ENCODE data around the gene LGALS1. TPM values are rescaled to one million over a fixed set of nuclear protein-coding genes. Genes with fewer than 3 reads are reported as not detected.

The LGALS1 gene
- total and polyA plus RNA-seq, 9 of the 15 experiments (the other 6 are each of a cell fraction or from before 2014, with no cell fraction given) = 160 to 800 (median 330) TPM

DNA sequence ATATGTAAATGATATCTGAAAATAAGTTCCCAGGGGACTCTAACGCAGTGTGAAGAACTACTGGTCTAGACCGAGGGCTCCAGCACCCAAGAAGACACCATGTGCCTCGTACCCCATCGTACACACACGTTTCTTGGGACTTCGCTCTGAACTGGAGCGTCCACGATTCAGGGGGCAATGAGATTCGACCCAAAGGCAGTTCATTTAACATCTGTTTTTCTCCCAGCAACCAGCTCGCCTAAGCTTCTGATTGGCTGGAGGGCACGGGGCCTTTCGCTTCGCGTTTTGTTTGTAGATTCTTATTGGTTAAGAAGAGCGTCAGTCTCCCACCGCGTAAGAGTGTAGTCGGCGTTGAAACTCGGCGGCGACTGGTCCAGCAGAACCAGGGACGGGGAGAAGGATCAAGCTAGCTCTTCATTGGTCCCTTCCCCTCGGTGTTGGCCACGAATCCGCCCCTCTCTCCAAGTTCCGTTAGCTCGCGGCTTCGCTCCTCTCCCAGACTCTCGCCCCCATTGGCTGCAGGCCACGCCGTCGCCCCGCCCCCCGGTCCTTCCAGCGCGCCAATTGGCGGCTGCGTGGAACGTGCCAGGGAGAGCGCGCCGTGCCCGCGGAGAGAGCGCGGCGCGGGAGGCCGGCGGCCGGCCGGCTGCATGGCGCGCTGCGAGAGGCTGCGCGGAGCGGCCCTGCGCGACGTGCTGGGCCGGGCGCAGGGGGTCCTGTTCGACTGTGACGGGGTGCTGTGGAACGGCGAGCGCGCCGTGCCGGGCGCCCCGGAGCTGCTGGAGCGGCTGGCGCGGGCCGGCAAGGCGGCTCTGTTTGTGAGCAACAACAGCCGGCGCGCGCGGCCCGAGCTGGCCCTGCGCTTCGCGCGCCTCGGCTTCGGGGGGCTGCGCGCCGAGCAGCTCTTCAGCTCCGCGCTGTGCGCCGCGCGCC, 17.0 kb upstream of the LGALS1 start, which contains the start of gene PDXP (continued):
- TF ChIP-seq, protein P1, sequence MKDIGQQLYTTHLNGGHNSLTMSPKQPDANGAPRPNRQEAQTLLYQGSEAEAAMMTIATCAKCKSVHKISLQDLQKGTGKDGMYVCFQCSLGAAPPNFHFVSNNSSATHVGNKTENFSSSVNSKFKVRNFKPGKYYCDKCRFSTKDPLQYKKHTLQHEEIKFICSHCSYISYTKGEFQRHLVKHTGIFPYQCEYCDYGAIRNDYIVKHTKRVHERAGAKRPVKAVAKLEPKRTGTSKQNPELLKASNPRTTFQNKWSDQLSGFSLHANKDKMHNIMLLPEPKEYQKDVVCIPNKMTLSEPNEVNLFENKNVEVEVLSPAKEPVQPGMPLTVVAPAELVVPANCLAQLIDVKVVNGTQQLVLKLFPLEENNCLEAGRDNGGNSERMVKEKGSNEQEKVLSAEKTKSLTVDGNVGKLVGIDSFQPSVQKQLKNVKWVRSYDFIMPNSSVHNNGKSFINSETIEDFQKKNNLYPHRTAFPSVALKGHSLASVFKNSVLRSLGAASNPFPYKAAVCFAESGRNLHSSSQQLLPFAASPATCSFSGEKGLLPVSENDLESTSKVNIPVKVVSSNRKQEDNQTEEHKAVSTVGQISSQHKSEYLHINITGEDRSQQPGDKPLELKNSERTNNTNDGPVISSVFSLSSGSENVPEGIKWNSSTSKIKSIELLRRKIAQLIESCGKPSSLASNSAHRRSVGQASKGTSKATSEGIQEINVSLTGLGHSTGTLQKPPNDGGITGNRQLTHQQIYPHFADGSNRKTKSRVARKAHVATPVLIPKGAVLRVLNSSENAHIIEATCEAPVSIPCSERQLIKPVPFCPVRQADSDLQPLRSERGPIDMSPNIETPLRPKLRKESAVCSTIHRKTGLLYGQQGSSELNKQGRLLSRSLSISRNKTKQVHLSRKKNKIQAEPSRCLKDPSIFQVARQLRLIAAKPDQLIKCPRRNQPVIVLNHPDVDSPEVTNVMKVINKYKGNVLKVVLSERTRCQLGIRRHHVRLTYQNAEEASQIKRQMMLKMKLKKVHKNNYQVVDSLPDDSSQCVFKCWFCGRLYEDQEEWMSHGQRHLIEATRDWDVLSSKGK (CRISPR knock-in tag; IDR thresholded peaks at IDR 0.05) = no peak
- TF ChIP-seq CBX2 (IDR thresholded peaks at IDR 0.05; ENCODE audit: insufficient read depth, low read length, poor library complexity, severe bottlenecking) (no peak), GABPB2 (CRISPR knock-in tag; conservative IDR thresholded peaks at IDR 0.05) (no peak), EZH2 (IDR thresholded peaks at IDR 0.05; ENCODE audit: borderline replicate concordance, low read depth, low read length) (no peak), RBBP5 (IDR thresholded peaks at IDR 0.05; ENCODE audit: borderline replicate concordance, insufficient read depth, low read length, poor library complexity, severe bottlenecking) (peak; percentile 69), ZKSCAN1 (IDR thresholded peaks at IDR 0.05; ENCODE audit: low read depth, low read length) (0 out of 2 replicates have a peak, but pooled peaks have one; percentile 8), ZBTB17 (CRISPR knock-in tag; IDR thresholded peaks at IDR 0.05) (no peak), ZNF253 (CRISPR knock-in tag; conservative IDR thresholded peaks at IDR 0.05) (no peak), ZNF212 (CRISPR knock-in tag; IDR thresholded peaks at IDR 0.05) (no peak), ZNF133 (CRISPR knock-in tag; IDR thresholded peaks at IDR 0.05) (no peak), EP300 (IDR thresholded peaks at IDR 0.05; ENCODE audit: low read length) (no peak), CEBPB (tag; IDR thresholded peaks at IDR 0.05) (no peak), ZNF830 (CRISPR knock-in tag; IDR thresholded peaks at IDR 0.05) (no peak), NFATC3 (IDR thresholded peaks at IDR 0.05) (no peak)
- TF ChIP-seq, protein P2, sequence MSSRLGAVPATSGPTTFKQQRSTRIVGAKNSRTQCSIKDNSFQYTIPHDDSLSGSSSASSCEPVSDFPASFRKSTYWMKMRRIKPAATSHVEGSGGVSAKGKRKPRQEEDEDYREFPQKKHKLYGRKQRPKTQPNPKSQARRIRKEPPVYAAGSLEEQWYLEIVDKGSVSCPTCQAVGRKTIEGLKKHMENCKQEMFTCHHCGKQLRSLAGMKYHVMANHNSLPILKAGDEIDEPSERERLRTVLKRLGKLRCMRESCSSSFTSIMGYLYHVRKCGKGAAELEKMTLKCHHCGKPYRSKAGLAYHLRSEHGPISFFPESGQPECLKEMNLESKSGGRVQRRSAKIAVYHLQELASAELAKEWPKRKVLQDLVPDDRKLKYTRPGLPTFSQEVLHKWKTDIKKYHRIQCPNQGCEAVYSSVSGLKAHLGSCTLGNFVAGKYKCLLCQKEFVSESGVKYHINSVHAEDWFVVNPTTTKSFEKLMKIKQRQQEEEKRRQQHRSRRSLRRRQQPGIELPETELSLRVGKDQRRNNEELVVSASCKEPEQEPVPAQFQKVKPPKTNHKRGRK (tag; IDR thresholded peaks at IDR 0.05) = no peak
- TF ChIP-seq, protein P3, sequence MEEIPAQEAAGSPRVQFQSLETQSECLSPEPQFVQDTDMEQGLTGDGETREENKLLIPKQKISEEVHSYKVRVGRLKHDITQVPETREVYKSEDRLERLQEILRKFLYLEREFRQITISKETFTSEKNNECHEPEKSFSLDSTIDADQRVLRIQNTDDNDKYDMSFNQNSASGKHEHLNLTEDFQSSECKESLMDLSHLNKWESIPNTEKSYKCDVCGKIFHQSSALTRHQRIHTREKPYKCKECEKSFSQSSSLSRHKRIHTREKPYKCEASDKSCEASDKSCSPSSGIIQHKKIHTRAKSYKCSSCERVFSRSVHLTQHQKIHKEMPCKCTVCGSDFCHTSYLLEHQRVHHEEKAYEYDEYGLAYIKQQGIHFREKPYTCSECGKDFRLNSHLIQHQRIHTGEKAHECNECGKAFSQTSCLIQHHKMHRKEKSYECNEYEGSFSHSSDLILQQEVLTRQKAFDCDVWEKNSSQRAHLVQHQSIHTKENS (CRISPR knock-in tag; IDR thresholded peaks at IDR 0.05) = no peak
- TF ChIP-seq, protein P4, sequence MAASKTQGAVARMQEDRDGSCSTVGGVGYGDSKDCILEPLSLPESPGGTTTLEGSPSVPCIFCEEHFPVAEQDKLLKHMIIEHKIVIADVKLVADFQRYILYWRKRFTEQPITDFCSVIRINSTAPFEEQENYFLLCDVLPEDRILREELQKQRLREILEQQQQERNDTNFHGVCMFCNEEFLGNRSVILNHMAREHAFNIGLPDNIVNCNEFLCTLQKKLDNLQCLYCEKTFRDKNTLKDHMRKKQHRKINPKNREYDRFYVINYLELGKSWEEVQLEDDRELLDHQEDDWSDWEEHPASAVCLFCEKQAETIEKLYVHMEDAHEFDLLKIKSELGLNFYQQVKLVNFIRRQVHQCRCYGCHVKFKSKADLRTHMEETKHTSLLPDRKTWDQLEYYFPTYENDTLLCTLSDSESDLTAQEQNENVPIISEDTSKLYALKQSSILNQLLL (CRISPR knock-in tag; IDR thresholded peaks at IDR 0.05; ENCODE audit: borderline replicate concordance) = no peak
- TF ChIP-seq, protein P5, sequence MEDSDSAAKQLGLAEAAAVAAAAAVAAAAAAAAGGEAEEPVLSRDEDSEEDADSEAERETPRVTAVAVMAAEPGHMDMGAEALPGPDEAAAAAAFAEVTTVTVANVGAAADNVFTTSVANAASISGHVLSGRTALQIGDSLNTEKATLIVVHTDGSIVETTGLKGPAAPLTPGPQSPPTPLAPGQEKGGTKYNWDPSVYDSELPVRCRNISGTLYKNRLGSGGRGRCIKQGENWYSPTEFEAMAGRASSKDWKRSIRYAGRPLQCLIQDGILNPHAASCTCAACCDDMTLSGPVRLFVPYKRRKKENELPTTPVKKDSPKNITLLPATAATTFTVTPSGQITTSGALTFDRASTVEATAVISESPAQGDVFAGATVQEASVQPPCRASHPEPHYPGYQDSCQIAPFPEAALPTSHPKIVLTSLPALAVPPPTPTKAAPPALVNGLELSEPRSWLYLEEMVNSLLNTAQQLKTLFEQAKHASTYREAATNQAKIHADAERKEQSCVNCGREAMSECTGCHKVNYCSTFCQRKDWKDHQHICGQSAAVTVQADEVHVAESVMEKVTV (CRISPR knock-in tag; IDR thresholded peaks at IDR 0.05) = no peak

Measured in K562 (cell line).